HCT116 (cell line): ENCODE data around the gene CTR9.

Source experiments
- CTCF ChIP-seq, 3 experiments: fragments of 200-600 bp in 1 of 3; sonication (generic) in 1 of 3; IDR thresholded peaks in 2 of 3; conservative IDR thresholded peaks in 1 of 3; 2 replicates each; pipeline ENCODE4 v1.5.1; 2012 to 2017; ENCODE audit warnings: low read depth in 2 of 3, low read length in 2 of 3, antibody characterized with exemption in 1 of 3, borderline replicate concordance in 1 of 3, control low read depth in 1 of 3, mild to moderate bottlenecking in 1 of 3, mixed read lengths in 1 of 3, mixed run types in 1 of 3, moderate library complexity in 1 of 3; ENCODE audit not compliant: insufficient read depth in 1 of 3
- EGR1 ChIP-seq: IDR thresholded peaks from 2 replicates; pipeline ENCODE4 v1.6.1; 2012; ENCODE audit warnings: low read depth
- EZH2 ChIP-seq: fragments of 200-600 bp; sonication (generic); IDR thresholded peaks from 2 replicates; pipeline ENCODE4 v1.6.1; 2017; ENCODE audit warnings: antibody characterized with exemption, mixed run types
- EZH2phosphoT487 ChIP-seq: fragments of 200-600 bp; IDR thresholded peaks from 2 replicates; pipeline ENCODE4 v1.6.1; 2018; ENCODE audit warnings: antibody characterized with exemption, borderline replicate concordance
- MAX ChIP-seq: IDR thresholded peaks from 2 replicates; pipeline ENCODE4 v1.6.1; 2012
- POLR2A ChIP-seq: IDR thresholded peaks from 2 replicates; pipeline ENCODE4 v1.7.0; 2011; ENCODE audit warnings: borderline replicate concordance; ENCODE audit not compliant: insufficient read depth, insufficient read length; ENCODE audit errors: extremely low read depth
- POLR2AphosphoS5 ChIP-seq: IDR thresholded peaks from 2 replicates; pipeline ENCODE4 v1.6.1; 2011; ENCODE audit warnings: mild to moderate bottlenecking, low read depth, low read length, moderate library complexity
- REST ChIP-seq: IDR thresholded peaks from 2 replicates; pipeline ENCODE4 v1.6.1; 2012; ENCODE audit warnings: low read depth
- SIN3A ChIP-seq: IDR thresholded peaks from 2 replicates; pipeline ENCODE4 v1.6.1; 2012; ENCODE audit warnings: low read depth
- SP1 ChIP-seq: IDR thresholded peaks from 2 replicates; pipeline ENCODE4 v1.6.1; 2012; ENCODE audit warnings: low read depth
- YY1 ChIP-seq: IDR thresholded peaks from 2 replicates; pipeline ENCODE4 v1.6.1; 2011; ENCODE audit warnings: low read length, low read depth, moderate library complexity, mild to moderate bottlenecking; ENCODE audit not compliant: insufficient replicate concordance; ENCODE audit errors: extremely low read depth
- ZFX ChIP-seq: fragments of 450-650 bp; IDR thresholded peaks from 2 replicates; pipeline ENCODE4 v1.6.1; 2017

GRCh38 chr11:10800292-10800691 is 49.2 kb downstream of the CTR9 start:
- TF ChIP-seq EZH2 (no peak), POLR2A (no peak), CTCF (IDR thresholded peaks at IDR 0.05 in 2 of 3, conservative IDR thresholded peaks at IDR 0.05 in 1 of 3; ENCODE audit: borderline replicate concordance in 1 of 3, insufficient read depth in 1 of 3, low read depth in 2 of 3, low read length in 2 of 3) (no peak), POLR2AphosphoS5 (0 out of 2 replicates have a peak, but pooled peaks have one; percentile 5), SIN3A (no peak), YY1 (no peak), MAX (no peak), SP1 (no peak), ZFX (no peak), EGR1 (no peak), REST (no peak), EZH2phosphoT487 (no peak)
